Right atrium auricular region (tissue), 2 donors: ENCODE measurements around the gene LAP3. TPM values are rescaled to one million over a fixed set of nuclear protein-coding genes. Genes with fewer than 3 reads are reported as not detected.
A peak's percentile ranks its signal among the peaks of the same experiment; 100 is the strongest.

Experiments
- DNase-seq: peaks from one replicate; pipeline ENCODE4 v3.0.0-alpha.2; 2019; ENCODE audit warnings: low spot score
- H3K27ac ChIP-seq, 2 donors: fragments of 200-600 bp; sonication (generic); 1 replicate in 1 of 2; 2 replicates in 1 of 2; pipeline ENCODE4 v1.5.1; 2016 to 2019
- H3K27me3 ChIP-seq, 2 donors: fragments of 200-600 bp; sonication (generic); one replicate each; pipeline versions ENCODE4 v1.5.1 to v1.6.0; 2017 to 2019
- H3K36me3 ChIP-seq: fragments of 200-600 bp; sonication (generic); one replicate; pipeline ENCODE4 v1.5.1; 2016
- H3K4me1 ChIP-seq, 2 donors: fragments of 200-600 bp; sonication (generic); one replicate each; pipeline versions ENCODE4 v1.5.1 to v1.6.0; 2017 to 2019
- H3K4me3 ChIP-seq, 2 donors: fragments of 200-600 bp; sonication (generic); 1 replicate in 1 of 2; 2 replicates in 1 of 2; pipeline ENCODE4 v1.5.1; 2017 to 2019; ENCODE audit warnings: mild to moderate bottlenecking in 1 of 2, moderate library complexity in 1 of 2
- H3K9me3 ChIP-seq, 2 donors: fragments of 200-600 bp; sonication (generic); one replicate each; pipeline ENCODE4 v1.5.1; 2019
- CTCF ChIP-seq, 2 donors: fragments of 200-600 bp; sonication (generic); IDR thresholded peaks; one replicate each; pipeline ENCODE4 v1.5.1; 2019; ENCODE audit warnings: antibody characterized with exemption in 2 of 2
- total RNA-seq, 2 donors: library from RNA; depleted of rRNA; stranded (reverse); fragments of >200 nt; gene quantifications; one replicate each; pipeline ENCODE4 v1.1.0, GENCODE V29; 2016

The LAP3 gene
- total RNA-seq, 2 donors from 2014 or later, result 35.5 to 67.2 TPM

DNA sequence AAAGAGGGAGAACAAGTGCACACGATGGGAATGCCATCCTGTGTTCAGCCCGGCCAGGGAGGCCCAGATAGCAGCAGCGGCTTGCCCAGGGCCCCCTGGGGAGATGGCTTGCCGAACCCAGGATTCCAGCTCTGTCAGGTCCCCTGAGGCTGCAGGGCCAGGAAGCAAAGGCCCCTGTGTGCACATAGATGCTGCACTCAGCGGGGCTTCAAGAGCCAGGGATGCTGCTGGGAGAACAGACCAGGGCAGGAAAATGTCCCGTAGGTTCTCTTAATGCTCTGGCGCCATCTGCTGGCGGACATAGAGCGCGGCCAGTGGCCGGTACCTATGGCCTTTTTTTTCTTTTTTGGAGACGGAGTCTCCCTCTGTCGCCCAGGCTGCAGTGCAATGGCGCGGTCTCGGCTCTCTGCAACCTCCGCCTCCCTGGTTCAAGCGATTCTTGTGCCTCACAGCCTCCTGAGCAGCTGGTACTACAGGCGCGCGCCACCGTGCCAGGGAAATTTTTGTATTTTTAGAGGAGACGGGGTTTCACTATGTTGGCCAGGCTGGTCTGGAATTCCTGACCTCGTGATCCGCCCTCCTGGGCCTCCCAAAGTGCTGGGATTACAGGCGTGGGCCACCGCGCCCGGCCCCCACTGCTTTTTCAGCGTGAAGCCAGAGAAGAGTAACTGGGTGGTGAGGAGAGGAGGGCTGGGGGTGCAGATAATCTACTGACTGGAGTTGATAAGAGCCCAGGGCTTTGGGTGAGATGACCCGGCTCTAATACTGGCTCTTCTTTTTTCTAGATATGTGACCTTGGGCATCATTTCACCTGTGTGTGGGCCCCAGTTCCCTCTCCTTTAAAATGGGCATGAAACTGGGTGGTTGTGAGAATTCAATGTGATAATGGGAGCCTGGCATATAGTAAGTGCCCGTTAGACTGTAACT, 60.0 kb downstream of the LAP3 start:
- peak; percentile 75 for DNase-seq

GRCh38 chr4:17639136-17639535, 62.1 kb downstream of the LAP3 start:
- Histone ChIP-seq H3K27ac (no peak overlapping the region), H3K36me3 (peaks cover 8% of the 10 kb centered on the region), H3K4me1 (no peaks in the 10 kb centered on the region), H3K4me3 (no peak overlapping the region), H3K9me3 (no peaks in the 10 kb centered on the region), H3K27me3 (no peaks in the 10 kb centered on the region)
- no peak for DNase-seq
- no peak for TF ChIP-seq CTCF (IDR thresholded peaks at IDR 0.05)

More for the DNA sequence above, 60.0 kb downstream of the LAP3 start:
- Histone ChIP-seq H3K9me3 (no peaks in the 10 kb centered on the region), H3K4me3 (no peak overlapping the region), H3K27ac (no peak overlapping the region), H3K36me3 (peaks cover 28% of the 10 kb centered on the region), H3K27me3 (no peaks in the 10 kb centered on the region), H3K4me1 (no peaks in the 10 kb centered on the region)
- TF ChIP-seq CTCF (IDR thresholded peaks at IDR 0.05), result peak; percentile 79 to 93

DNA sequence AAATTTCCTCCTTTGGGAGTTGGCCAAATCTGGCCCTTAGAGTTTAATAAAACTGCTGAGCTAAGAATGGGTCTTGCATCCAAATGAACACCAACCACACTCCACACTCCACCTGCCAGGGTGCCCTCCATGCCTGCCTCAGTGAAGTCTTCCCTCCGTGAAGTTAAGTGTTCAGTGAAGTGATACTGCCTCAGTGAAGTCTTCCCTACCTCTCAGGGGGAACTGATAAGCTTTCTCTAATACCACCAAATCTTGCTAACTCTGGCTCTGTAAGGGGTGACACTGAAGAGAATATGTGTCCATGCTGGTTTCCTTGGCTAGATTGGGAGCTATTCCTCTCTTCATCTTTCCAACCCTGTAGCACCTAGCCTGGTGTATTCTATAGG, 65.4 kb downstream of the LAP3 start:
- H3K4me3 ChIP-seq, result no peak overlapping the region
- H3K27ac ChIP-seq, result no peak overlapping the region
- no peaks in the 10 kb centered on the region for H3K27me3 ChIP-seq
- no peaks in the 10 kb centered on the region for H3K4me1 ChIP-seq
- H3K36me3 ChIP-seq, result no peaks in the 10 kb centered on the region
- H3K9me3 ChIP-seq, result no peaks in the 10 kb centered on the region
- TF ChIP-seq CTCF (IDR thresholded peaks at IDR 0.05), result no peak
- DNase-seq, result no peak

DNA sequence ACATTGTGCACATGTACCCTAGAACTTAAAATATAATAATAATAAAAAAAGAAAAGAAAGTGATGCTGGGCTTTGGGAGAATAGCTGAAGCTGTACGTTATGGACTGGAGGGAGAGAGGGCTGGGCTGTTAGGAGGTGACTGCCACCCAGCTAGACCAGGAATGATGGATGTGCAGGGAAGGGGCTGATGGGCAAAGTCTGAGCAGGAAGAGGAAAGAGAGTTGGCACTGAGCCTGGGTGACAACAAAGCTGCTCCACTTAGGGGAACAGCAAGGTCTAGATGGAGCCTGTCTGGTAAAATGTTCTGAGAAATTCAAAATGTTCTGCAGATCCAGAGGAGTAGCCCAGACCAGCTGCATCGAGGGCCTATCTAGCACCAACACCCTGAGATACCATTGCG, 69.7 kb downstream of the LAP3 start:
- Histone ChIP-seq H3K9me3 (no peaks in the 10 kb centered on the region), H3K4me1 (no peaks in the 10 kb centered on the region), H3K27ac (no peak overlapping the region), H3K27me3 (no peaks in the 10 kb centered on the region), H3K4me3 (no peak overlapping the region), H3K36me3 (no peaks in the 10 kb centered on the region)
- no peak for DNase-seq
- TF ChIP-seq CTCF (IDR thresholded peaks at IDR 0.05), result no peak

DNA sequence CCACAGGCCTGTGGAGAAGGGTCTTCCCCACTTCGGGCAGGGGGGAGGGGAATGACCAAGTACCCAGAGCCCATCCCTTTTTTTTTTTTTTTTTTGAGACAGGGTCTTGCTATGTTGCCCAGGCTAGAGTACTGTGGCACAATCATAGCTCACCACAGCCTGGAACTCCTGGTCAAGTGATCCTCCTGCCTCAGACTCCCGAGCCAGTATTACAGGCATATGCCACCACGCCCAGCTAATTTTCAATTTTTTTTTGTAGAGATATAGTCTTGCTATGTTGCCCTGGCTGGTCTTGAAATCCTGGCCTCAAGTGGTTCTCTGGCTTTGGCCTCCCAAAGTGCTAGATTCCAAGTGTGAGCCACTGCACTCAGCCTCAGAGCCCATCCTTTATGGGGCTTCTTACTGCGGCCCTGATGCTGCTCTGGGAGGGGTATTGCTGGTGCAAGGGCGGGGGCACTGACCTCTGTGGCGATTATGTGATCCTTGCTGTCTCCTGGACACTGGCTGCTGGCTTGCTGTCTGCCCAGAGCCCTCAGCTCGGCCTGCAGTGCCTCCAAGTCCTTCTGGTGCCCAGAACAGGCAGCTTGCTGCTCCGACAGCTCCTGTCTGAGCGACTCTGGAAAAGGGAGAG, 70.3 kb downstream of the LAP3 start:
- Histone ChIP-seq H3K27me3 (no peaks in the 10 kb centered on the region), H3K4me3 (no peak overlapping the region), H3K9me3 (no peaks in the 10 kb centered on the region), H3K4me1 (no peaks in the 10 kb centered on the region), H3K27ac (no peak overlapping the region), H3K36me3 (no peaks in the 10 kb centered on the region)
- DNase-seq, result peak; percentile 40
- TF ChIP-seq CTCF (IDR thresholded peaks at IDR 0.05), result no peak
